Activated CD8-positive, alpha-beta memory T cell treated with anti-CD3 and anti-CD28 coated beads for 24 hours (primary cell): Measurements from ENCODE around the gene MLIP.
"Not testable (repeated sequence)": the region's sequence is repeated elsewhere in the genome, so short reads cannot be mapped to it uniquely, and the experiment has no call there.

Source experiments
- DNase-seq: peaks from one replicate; pipeline ENCODE4 v3.0.0-alpha.2; 2020

Gene MLIP

GRCh38 chr6:54238396-54238795, 127.2 kb downstream of the MLIP start:
- DNase-seq, result no peak

GRCh38 chr6:54243699-54244098, 132.5 kb downstream of the MLIP start:
- no peak for DNase-seq

- DNase-seq, result no peak
Observed at GRCh38 chr6:54244430-54244829, 133.2 kb downstream of the MLIP start.

- no peak for DNase-seq
Observed at GRCh38 chr6:54245265-54245664, 134.0 kb downstream of the MLIP start.

GRCh38 chr6:54248319-54248718, 137.1 kb downstream of the MLIP start:
- no peak for DNase-seq

GRCh38 chr6:54248994-54249393, 137.8 kb downstream of the MLIP start:
- no peak for DNase-seq

- DNase-seq, result not testable (repeated sequence)
Observed at GRCh38 chr6:54249812-54250211, 138.6 kb downstream of the MLIP start.

GRCh38 chr6:54252496-54252895, 141.3 kb downstream of the MLIP start:
- DNase-seq, result no peak

GRCh38 chr6:54252916-54253315, 141.7 kb downstream of the MLIP start:
- no peak for DNase-seq

- DNase-seq, result no peak
Observed at GRCh38 chr6:54254886-54255285, 143.6 kb downstream of the MLIP start.

- DNase-seq, result no peak
Observed at GRCh38 chr6:54255886-54256285, 144.6 kb downstream of the MLIP start.

- no peak for DNase-seq
Observed at GRCh38 chr6:54260025-54260424, 148.8 kb downstream of the MLIP start.

- no peak for DNase-seq
Observed at GRCh38 chr6:54262499-54262898, 151.3 kb downstream of the MLIP start.

- no peak for DNase-seq
Observed at GRCh38 chr6:54262971-54263370, 151.7 kb downstream of the MLIP start.

GRCh38 chr6:54264581-54265272, 153.5 kb downstream of the MLIP start:
- no peak for DNase-seq

- no peak for DNase-seq
Observed at GRCh38 chr6:54266400-54266923, 155.2 kb downstream of the MLIP start.

- no peak for DNase-seq
Observed at GRCh38 chr6:54267798-54268197, 156.6 kb downstream of the MLIP start.

- DNase-seq, result no peak
Observed at GRCh38 chr6:54273214-54273820, 162.1 kb downstream of the MLIP start.

- DNase-seq, result no peak
Observed at GRCh38 chr6:54274383-54274782, 163.1 kb downstream of the MLIP start.

GRCh38 chr6:54282186-54282585, 170.9 kb downstream of the MLIP start:
- no peak for DNase-seq

- no peak for DNase-seq
Observed at GRCh38 chr6:54284161-54284860, 173.1 kb downstream of the MLIP start.

- DNase-seq, result no peak
Observed at GRCh38 chr6:54285595-54285994, 174.4 kb downstream of the MLIP start.

- no peak for DNase-seq
Observed at GRCh38 chr6:54286141-54286540, 174.9 kb downstream of the MLIP start.

GRCh38 chr6:54288474-54288873, 177.2 kb downstream of the MLIP start:
- DNase-seq, result no peak
